Gastroesophageal sphincter (tissue), 4 donors: ENCODE data around the gene CNBD2. TPM values are rescaled to one million over a fixed set of nuclear protein-coding genes. Genes with fewer than 3 reads are reported as not detected.

Source experiments
- ATAC-seq: fragments of 150-250 bp; one replicate; pipeline ENCODE4 v1.9.1; 2016; ENCODE audit warnings: mild to moderate bottlenecking, moderate library complexity
- H3K27ac ChIP-seq, 4 donors: fragments of 200-600 bp; sonication (generic) in 3 of 4; 1 replicate in 3 of 4; 2 replicates in 1 of 4; pipeline ENCODE4 v1.5.1; 2016 to 2019
- H3K27me3 ChIP-seq: fragments of 200-600 bp; sonication (generic); one replicate; pipeline ENCODE4 v1.5.1; 2019
- H3K36me3 ChIP-seq, 2 donors: fragments of 200-600 bp; sonication (generic); one replicate each; pipeline ENCODE4 v1.5.1; 2019; ENCODE audit warnings: control low read depth in 1 of 2
- H3K4me1 ChIP-seq, 3 donors: fragments of 200-600 bp; sonication (generic); 1 replicate in 2 of 3; 2 replicates in 1 of 3; pipeline ENCODE4 v1.5.1; 2016 to 2019; ENCODE audit warnings: control low read depth in 2 of 3
- H3K4me3 ChIP-seq, 2 donors: fragments of 200-600 bp; sonication (generic); one replicate each; pipeline ENCODE4 v1.5.1; 2019; ENCODE audit warnings: mild to moderate bottlenecking in 1 of 2, moderate library complexity in 1 of 2
- H3K9me3 ChIP-seq, 3 donors: fragments of 200-600 bp; sonication (generic); one replicate each; pipeline ENCODE4 v1.5.1; 2017 to 2019; ENCODE audit warnings: control low read depth in 2 of 3
- CTCF ChIP-seq, 4 experiments: fragments of 200-600 bp in 2 of 4; fragments of 450-650 bp in 2 of 4; sonication (generic) in 1 of 4; IDR thresholded peaks; one replicate each; pipeline ENCODE4 v1.5.1; 2017 to 2019; ENCODE audit warnings: antibody characterized with exemption in 4 of 4, mild to moderate bottlenecking in 2 of 4, moderate library complexity in 2 of 4
- EP300 ChIP-seq: sonication (generic); formaldehyde crosslinking; IDR thresholded peaks from one replicate; pipeline ENCODE4 v1.6.1; 2017; ENCODE audit warnings: antibody characterized with exemption, mild to moderate bottlenecking
- POLR2A ChIP-seq, 2 donors: fragments of 450-650 bp; IDR thresholded peaks; one replicate each; pipeline ENCODE4 v1.6.1; 2017; ENCODE audit warnings: antibody characterized with exemption in 2 of 2, mild to moderate bottlenecking in 2 of 2, moderate library complexity in 1 of 2
- POLR2AphosphoS5 ChIP-seq: sonication (generic); formaldehyde crosslinking; IDR thresholded peaks from one replicate; pipeline ENCODE4 v1.6.1; 2017; ENCODE audit warnings: antibody characterized with exemption
- WGBS, 2 donors: methylation state at CpG; one replicate each; pipeline ENCODE4 v1.1.5; 2018; ENCODE audit warnings: low coverage in 1 of 2; 5-methylcytosine and 5-hydroxymethylcytosine counted together
- total RNA-seq, 4 donors: library from RNA; depleted of rRNA; stranded (reverse); fragments of >200 nt; gene quantifications; one replicate each; pipeline ENCODE4 v1.1.0, GENCODE V29; 2016

Gene CNBD2
- 1 to 10 TPM; 4.1 to 6.8 (median 5.7) TPM for total RNA-seq

GRCh38 chr20:35967979-35968640 lies at the start of gene CNBD2:
CNBD2 (plus strand) TSS chr20:35968590; CDS start chr20:35968763, 173 bp downstream.
- no peak within 1 kb of the TSS for H3K4me3 ChIP-seq
- no peak for ATAC-seq
- no peaks in the 10 kb centered on the region for H3K27me3 ChIP-seq
- H3K9me3 ChIP-seq, result no peaks in the 10 kb centered on the region
- H3K4me1 ChIP-seq, result peaks cover 0 to 7% (median 0%) of the 10 kb centered on the region in 3 donors
- 92 to 100% methylated on average over 1 to 2 of the region's 3 CpGs for WGBS, 2 donors
- TF ChIP-seq CTCF (IDR thresholded peaks at IDR 0.05) (no peak), POLR2AphosphoS5 (no peak)
- no peak within 1 kb of the TSS for H3K27ac ChIP-seq
- no peaks in the 10 kb centered on the region for H3K36me3 ChIP-seq

GRCh38 chr20:35920523-35920922 lies 47.9 kb upstream of the CNBD2 start:
- TF ChIP-seq POLR2AphosphoS5 (no peak), POLR2A (IDR thresholded peaks at IDR 0.05) (no peak), CTCF (IDR thresholded peaks at IDR 0.05) (no peak), EP300 (no peak)
- Histone ChIP-seq H3K36me3 (peaks cover 0 to 83% of the 10 kb centered on the region in 2 donors), H3K4me1 (no peaks in the 10 kb centered on the region), H3K9me3 (no peaks in the 10 kb centered on the region), H3K27ac (no peak overlapping the region), H3K27me3 (no peaks in the 10 kb centered on the region), H3K4me3 (no peak overlapping the region)
- 93 to 98% methylated on average over 3 of the region's 3 CpGs for WGBS, 2 donors
- ATAC-seq, result no peak

DNA sequence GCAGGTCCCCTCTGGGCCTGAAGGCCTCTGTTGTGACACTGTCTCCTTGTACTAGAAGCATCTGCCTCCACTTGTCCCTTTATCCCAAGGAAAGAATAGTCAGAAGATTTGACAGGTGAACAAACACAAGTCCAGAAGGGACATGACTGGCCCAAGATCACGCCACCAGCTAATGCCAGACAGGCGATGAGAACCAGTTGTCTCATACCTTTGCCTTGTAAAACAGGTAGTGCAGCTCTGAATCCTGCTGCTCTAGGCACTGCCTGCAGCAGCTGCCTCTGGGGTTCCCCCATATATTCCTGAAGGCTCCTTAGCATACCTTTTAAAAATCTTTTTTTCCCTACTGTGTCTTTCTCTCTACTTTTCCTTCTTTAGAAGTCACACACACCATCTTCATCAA lies 39.1 kb upstream of the CNBD2 start:
- H3K4me1 ChIP-seq, result no peaks in the 10 kb centered on the region
- H3K36me3 ChIP-seq, result peaks cover 0 to 73% of the 10 kb centered on the region in 2 donors
- TF ChIP-seq CTCF (IDR thresholded peaks at IDR 0.05) (no peak), EP300 (no peak), POLR2AphosphoS5 (no peak), POLR2A (IDR thresholded peaks at IDR 0.05) (no peak)
- H3K27me3 ChIP-seq, result no peaks in the 10 kb centered on the region
- H3K9me3 ChIP-seq, result no peaks in the 10 kb centered on the region
- H3K27ac ChIP-seq, result no peak overlapping the region
- no peak overlapping the region for H3K4me3 ChIP-seq
- WGBS, 2 donors, result 100% methylated on average over 2 of the region's 2 CpGs
- no peak for ATAC-seq

DNA sequence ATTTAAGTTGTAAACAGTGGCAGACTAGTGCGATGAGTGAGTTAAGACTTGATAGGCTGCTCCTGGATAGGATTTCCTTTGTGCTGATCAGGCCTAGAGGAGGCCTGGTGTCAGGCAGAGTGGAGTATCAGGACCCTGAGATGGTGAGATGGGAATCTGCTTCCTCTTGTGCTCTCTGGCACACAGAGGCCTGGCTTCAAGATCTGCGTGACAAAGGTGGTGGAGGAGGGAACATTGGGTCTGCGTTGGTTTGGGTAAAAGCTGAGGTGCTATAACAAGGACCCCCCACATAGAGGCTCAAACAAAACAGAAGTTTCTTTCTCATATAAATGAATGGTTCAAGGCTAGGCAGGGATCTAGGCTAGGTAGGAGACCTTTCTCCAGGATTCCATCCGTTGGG lies 34.3 kb upstream of the CNBD2 start:
- H3K4me3 ChIP-seq, result no peak overlapping the region
- no peak overlapping the region for H3K27ac ChIP-seq
- peaks cover 0 to 87% of the 10 kb centered on the region in 2 donors for H3K36me3 ChIP-seq
- 86 to 95% methylated on average over 2 of the region's 4 CpGs for WGBS, 2 donors
- ATAC-seq, result no peak
- no peaks in the 10 kb centered on the region for H3K4me1 ChIP-seq
- no peaks in the 10 kb centered on the region for H3K9me3 ChIP-seq
- no peaks in the 10 kb centered on the region for H3K27me3 ChIP-seq
- TF ChIP-seq POLR2A (IDR thresholded peaks at IDR 0.05) (no peak), POLR2AphosphoS5 (no peak), EP300 (no peak), CTCF (IDR thresholded peaks at IDR 0.05) (no peak)

DNA sequence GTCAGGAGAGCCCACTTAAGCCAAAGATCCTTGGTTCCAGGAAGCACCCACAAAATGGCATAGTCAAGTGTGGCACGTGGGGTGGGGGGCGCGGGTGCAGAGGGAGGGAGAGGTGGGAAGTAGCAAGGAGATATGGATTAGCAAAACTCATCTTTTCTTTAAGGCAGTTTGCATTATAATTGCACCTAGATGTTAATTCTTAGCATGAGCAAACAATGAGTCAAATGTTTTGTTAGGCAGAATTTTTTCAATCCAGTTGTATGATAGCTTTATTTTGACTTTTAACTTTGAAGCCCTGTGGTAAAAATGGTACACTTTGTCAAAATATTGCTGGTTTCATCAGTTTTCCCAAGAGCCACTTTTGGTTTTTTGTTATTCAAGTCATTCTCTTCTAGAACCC lies 29.1 kb upstream of the CNBD2 start:
- H3K36me3 ChIP-seq, result peaks cover 0 to 87% of the 10 kb centered on the region in 2 donors
- 87 to 100% methylated on average over 3 of the region's 3 CpGs for WGBS, 2 donors
- H3K4me3 ChIP-seq, result no peak overlapping the region
- no peak for ATAC-seq
- no peaks in the 10 kb centered on the region for H3K27me3 ChIP-seq
- TF ChIP-seq POLR2A (IDR thresholded peaks at IDR 0.05) (no peak), CTCF (IDR thresholded peaks at IDR 0.05) (no peak), EP300 (no peak), POLR2AphosphoS5 (no peak)
- H3K9me3 ChIP-seq, result no peaks in the 10 kb centered on the region
- no peak overlapping the region for H3K27ac ChIP-seq
- no peaks in the 10 kb centered on the region for H3K4me1 ChIP-seq
